Measurements from ENCODE around the gene DECR2.
"Not testable (repeated sequence)": the region's sequence is repeated elsewhere in the genome, so short reads cannot be mapped to it uniquely, and the experiment has no call there.

DECR2 gene

GRCh38 chr16:379961-380761 lies 21.5 kb upstream of the DECR2 start:
- DNase-seq, result no peak

DNA sequence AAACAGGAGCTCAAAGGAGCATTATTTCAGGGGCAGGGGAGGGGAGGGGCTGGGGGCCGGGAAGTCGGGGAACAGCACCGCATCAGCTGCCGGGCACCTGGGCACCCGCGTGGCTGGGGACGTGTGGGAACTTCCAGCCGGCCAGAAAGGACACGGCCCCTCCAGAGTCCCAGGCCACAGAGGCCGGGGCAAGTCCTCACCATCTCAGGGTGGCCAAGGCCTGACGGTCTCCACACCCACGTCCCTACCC lies 21.0 kb upstream of the DECR2 start:
- DNase-seq, result no peak

DNA sequence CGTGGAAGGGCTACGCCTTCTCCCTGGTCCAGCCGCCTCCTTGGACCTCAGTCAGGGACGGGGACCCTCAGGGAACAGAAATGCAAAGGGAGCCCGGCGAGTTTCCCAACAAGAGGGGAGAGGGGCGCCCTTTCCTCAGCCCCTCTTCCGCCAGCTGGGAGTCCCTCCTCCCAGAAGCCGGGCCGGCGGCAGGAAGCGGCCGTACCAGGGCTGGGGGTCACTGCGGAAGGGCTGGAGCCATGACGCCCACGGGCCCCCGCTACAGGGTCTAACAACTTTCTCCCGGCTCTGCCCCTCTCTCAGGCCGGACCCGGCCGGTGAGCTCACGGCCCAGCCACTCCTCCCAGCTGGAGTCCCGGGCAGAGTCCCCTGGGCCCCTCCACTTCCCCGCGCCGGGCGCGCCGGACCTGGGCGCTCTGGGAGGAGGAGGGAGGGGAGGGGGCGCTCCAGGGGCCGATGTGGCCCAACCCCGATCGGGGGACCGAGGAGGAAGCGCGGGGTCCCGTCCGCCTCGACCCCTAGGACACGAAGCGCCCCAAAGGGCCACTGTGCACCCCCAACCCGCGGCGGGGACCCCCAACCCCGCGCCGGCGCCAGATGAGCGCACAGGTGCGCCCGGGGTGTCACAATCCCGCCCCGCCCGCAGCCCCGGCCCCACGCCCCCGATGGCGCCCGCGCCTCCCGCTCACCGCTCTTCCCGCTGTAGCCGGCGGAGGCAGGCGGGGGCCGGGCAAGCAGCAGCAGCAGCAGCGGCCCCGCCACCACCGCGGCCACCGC lies 20.5 kb upstream of the DECR2 start:
- peak; percentile 41 for DNase-seq

- peak; percentile 72 for DNase-seq
Observed at GRCh38 chr16:381789-382717, 19.6 kb upstream of the DECR2 start, which contains the start of gene PGAP6. Gene PGAP6 (minus strand): TSS chr16:381978. CDS start chr16:381821, 157 bp downstream.

DNA sequence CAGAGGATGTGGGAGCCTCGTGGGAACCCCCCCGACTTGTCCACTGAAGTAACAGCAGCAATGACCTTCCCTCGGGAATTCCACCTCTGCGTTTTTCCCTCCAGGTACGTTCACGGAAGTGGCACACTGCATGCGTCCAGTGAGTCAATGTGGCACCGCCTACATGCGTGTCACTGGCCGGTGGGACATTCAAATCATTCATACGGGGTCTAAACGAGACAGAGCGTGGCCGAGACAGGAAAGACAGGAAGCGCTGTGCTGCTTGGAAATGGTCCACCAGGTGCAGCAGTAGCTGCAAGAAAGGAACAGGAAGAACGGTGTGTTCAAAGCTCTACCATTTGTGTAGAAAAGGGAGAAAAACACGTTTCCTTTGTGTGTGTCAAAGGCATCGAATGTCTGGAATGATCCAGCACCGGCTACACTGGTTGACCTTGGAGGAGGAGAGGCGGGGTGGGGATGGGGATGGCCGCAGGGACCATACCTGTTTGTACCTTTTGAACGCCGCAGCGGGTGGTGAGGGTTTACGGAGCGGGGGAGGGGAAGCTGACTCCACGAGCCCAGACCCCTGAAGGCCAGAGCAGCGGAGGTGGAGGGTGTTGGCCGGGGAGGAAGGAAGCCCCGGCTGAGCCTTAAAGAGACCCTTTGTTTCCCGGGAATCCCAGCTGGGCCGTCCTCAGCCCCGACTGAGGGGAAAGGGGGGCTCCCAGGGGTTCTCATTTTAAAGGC lies 18.2 kb upstream of the DECR2 start:
- DNase-seq, result peak; percentile 28

DNA sequence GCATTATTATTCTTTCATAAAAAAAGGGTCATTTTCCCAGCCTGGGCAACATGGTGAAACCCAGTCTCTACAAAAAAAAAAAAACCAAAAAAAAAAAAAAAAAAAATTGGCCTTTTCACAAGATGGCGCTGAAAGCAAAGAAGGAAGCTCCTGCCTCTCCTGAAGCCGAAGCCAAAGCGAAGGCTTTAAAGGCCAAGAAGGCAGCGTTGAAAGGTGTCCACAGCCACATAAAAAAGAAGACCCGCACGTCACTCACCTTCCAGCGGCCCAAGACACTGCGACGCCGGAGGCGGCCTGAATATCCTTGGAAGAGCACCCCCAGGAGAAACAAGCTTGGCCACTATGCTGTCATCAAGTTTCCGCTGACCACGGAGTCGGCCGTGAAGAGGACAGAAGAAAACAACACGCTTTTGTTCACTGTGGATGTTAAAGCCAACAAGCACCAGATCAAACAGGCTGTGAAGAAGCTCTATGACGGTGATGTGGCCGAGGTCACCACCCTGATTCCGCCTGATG lies 15.0 kb upstream of the DECR2 start:
- no peak for DNase-seq

DNA sequence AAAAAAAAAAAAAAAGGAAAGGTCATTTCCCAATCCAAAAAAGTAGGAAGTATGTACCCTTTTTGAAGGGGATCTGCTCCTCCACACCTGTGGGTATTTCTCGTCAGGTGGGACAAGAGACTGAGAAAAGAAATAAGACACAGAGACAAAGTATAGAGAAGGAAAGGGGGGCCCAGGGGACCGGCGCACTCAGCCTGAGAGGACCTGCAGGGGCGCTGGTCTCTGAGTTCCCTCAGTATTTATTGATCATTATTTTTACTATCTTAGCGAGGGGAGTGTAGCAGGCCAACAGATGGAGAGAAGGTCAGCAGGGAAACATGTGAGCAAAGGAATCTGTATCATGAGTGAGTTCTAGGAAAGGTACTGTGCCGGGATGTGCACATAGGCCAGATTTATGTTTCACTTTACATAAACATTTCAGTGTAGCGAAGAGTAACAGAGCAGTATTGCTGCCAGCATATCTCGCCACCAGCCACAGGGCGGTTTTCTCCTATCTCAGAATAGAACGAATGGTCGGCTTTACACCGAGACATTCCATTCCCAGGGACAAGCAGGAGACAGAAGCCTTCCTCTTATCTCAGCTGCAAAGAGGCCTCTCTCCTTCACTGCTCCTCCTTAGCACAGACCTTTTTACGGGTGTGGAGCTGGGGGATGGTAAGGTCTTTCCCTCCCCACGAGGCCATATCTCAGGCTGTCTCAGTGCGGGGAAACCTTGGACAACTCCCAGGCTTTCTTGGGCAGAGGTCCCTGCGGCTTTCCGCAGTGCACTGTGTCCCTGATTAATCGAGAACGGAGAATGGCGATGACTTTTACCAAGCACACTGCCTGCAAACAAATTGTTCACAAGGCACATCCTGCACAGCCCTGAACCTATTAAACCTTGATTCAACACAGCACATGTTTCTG lies 13.7 kb upstream of the DECR2 start:
- not testable (repeated sequence) for DNase-seq

- no peak for DNase-seq
Observed at GRCh38 chr16:389352-389751, 12.3 kb upstream of the DECR2 start.

DNA sequence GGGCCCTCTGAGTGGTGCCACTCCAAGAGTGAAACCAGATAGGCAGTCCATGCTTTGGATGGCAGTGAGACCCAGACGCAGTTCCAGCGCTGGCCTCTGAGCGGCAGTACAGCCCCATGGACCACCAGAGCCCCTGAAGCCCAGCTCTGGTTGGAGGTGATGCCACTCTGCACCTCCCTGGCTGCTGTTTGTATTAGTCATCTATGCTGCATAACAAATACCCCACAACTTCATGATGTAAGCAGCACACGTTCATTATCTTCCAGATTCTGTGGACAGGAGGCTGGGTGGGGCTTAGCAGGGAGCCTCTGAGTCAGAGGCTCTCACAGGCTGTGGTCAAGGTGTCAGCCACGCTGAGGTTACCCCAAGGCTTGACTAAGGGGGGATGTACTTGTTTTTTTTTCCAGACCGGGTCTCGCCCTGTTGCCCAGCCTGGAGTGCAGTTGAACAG lies 9.8 kb upstream of the DECR2 start:
- DNase-seq, result peak; percentile 74

DNA sequence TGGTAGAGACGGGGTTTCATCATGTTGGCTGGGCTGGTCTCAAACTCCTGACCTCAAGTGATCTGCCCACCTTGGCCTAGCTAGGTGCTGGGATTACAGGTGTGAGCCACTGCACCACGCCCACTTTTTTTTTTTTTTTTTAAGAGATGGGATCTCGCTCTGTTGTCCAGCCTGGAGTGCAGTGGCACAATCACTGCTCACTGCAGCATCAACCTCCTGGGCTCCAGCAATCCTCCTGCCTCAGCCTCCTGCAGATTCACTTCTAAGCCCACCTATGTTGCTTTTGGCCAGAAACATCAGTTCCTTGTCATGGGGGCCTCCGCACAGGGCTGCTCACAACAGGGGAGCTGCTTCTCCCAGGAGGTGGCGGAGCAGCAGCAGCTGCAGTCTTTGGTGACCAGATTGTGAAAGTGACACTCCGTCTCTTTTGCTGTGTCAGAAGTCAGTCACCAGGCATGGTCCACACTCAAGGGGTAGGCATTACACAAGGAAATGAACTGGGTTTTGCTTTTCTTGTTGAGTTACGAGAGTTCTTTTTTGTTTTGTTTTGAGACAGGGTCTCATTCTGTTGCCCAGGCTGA lies 9.1 kb upstream of the DECR2 start:
- no peak for DNase-seq

DNA sequence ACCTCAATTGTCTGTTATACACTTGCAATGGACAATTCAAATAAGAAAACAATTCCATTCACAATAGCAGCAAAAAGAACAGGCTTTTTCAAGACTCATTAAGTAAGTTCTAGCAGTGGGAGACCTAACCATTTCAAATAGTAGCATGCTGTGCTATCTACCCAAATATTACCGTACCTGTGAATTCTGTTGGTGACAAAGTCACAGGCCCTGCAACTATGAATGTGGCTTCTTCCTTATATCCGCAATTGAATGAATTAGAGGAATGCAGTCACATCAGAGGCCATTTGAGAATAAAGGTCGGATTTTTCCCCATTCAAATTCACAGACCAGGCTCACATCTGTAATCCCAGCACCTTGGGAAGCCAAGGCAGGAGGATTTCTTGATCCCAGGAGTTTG lies 5.5 kb upstream of the DECR2 start:
- no peak for DNase-seq

GRCh38 chr16:396605-397004 lies 5.1 kb upstream of the DECR2 start:
- no peak for DNase-seq

DNA sequence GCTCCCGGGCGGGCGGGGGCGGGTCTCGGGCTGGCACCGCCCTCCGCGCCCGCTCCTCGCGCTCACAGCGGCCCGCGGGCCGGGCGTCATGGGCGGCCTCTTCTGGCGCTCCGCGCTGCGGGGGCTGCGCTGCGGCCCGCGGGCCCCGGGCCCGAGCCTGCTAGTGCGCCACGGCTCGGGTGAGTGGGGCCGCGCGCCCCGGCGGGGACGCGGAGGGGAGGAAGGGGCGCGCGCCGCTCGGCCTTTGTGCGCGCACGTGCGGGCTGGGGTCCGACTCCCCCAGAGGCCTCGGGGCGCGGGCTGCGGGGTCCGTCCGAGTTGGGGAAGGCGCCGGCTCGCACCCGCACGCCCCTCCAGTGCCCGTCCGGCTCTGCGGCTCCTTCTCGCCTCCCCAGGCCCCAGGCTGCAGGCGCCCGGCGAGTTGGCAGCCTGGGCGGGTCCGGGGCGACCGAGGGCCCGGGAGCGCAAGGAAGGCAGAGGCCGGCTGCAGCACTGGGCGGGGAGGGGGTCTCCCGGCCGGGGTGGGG lies 4.5 kb upstream of the DECR2 start, which contains the start of gene NME4:
NME4 (plus strand) TSS at position 65 of the 527 bp plus-strand sequence; CDS start at position 89, 24 bp downstream.
- DNase-seq, result peak; percentile 41

DNA sequence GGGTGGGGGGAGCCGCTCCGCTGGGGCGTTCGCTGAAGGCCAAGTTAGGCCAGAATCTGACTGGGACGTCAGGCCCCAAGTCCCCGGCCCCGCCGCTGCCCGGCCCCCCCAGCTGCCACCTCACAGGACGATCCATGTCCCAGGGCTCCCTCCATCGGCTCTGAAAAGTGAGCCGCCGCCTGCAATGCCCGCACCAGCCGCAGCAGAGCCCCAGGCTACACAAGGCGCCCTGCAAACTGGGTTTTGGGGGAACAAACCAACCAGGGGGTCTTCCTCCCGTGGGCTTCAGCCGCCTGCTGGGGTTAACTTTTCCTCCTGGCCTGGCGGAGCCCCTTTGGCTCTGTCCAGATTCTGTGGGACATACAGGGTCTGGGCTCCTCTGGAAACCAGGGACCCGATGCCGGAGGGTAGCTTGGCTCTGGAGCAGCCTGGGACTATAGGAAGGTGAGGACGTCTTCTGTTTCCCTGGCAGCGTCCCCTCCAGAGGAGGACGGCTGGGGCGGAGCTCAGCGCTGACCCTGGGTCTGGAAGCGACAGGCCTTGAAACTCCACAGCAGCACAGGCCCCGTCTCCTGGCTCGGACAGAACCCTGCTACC lies 3.9 kb upstream of the DECR2 start:
- DNase-seq, result peak; percentile 30

GRCh38 chr16:398561-399339 lies 2.9 kb upstream of the DECR2 start:
- DNase-seq, result no peak

GRCh38 chr16:399340-400019 lies 2.2 kb upstream of the DECR2 start:
- DNase-seq, result no peak

DNA sequence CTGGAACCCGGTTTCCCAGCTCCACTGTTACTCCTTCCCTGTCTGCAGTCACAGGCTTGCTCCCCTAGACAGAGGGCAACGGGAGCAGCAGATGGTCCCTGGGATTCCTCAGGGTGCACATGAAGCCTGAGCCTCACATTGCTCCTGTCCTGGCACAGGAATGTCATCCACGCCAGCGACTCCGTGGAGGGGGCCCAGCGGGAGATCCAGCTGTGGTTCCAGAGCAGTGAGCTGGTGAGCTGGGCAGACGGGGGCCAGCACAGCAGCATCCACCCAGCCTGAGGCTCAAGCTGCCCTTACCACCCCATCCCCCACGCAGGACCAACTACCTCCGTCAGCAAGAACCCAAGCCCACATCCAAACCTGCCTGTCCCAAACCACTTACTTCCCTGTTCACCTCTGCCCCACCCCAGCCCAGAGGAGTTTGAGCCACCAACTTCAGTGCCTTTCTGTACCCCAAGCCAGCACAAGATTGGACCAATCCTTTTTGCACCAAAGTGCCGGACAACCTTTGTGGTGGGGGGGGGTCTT lies 1.6 kb upstream of the DECR2 start:
- DNase-seq, result no peak

- no peak for DNase-seq
Observed at GRCh38 chr16:404971-405486, 3.3 kb downstream of the DECR2 start.
